ENCODE results near the gene OGG1.
A peak's percentile ranks its signal among the peaks of the same experiment; 100 is the strongest.

OGG1 gene

GRCh38 chr3:9786825-9787669 lies 37.3 kb downstream of the OGG1 start:
- TF ChIP-seq MAX (IDR thresholded peaks at IDR 0.05; ENCODE audit: low read depth, low read length) = no peak
- no peak for TF ChIP-seq MYC (IDR thresholded peaks at IDR 0.05; ENCODE audit: low read depth, low read length)
- TF ChIP-seq POLR2A (IDR thresholded peaks at IDR 0.05; ENCODE audit: extremely low read depth, insufficient read length) = no peak
- TF ChIP-seq CTCF (IDR thresholded peaks at IDR 0.05; ENCODE audit: low read depth, low read length) = peak; percentile 76
- DNase-seq (ENCODE audit: low read depth) = peak; percentile 54
- no peak overlapping the region for H3K4me3 ChIP-seq (ENCODE audit: low read depth, low read length)

GRCh38 chr3:9787714-9788113 lies 38.0 kb downstream of the OGG1 start:
- H3K4me3 ChIP-seq (ENCODE audit: low read depth, low read length) = no peak overlapping the region
- TF ChIP-seq MAX (IDR thresholded peaks at IDR 0.05; ENCODE audit: low read depth, low read length) (no peak), MYC (IDR thresholded peaks at IDR 0.05; ENCODE audit: low read depth, low read length) (no peak), POLR2A (IDR thresholded peaks at IDR 0.05; ENCODE audit: extremely low read depth, insufficient read length) (no peak), CTCF (IDR thresholded peaks at IDR 0.05; ENCODE audit: low read depth, low read length) (no peak)
- no peak for DNase-seq (ENCODE audit: low read depth)

- no peak for TF ChIP-seq CTCF (IDR thresholded peaks at IDR 0.05; ENCODE audit: low read depth, low read length)
- TF ChIP-seq MYC (IDR thresholded peaks at IDR 0.05; ENCODE audit: low read depth, low read length) = no peak
- no peak for TF ChIP-seq POLR2A (IDR thresholded peaks at IDR 0.05; ENCODE audit: extremely low read depth, insufficient read length)
- TF ChIP-seq MAX (IDR thresholded peaks at IDR 0.05; ENCODE audit: low read depth, low read length) = no peak
Measured at GRCh38 chr3:9791127-9791526, 41.4 kb downstream of the OGG1 start.

GRCh38 chr3:9791790-9792404 lies 42.1 kb downstream of the OGG1 start:
- DNase-seq (ENCODE audit: low read depth) = no peak
- H3K4me3 ChIP-seq (ENCODE audit: low read depth, low read length) = peak overlapping the region; percentile 92
- TF ChIP-seq MAX (IDR thresholded peaks at IDR 0.05; ENCODE audit: low read depth, low read length) = no peak; the same call in 1 of the 2 replicates
- TF ChIP-seq POLR2A (IDR thresholded peaks at IDR 0.05; ENCODE audit: extremely low read depth, insufficient read length) = peak; percentile 71
- TF ChIP-seq CTCF (IDR thresholded peaks at IDR 0.05; ENCODE audit: low read depth, low read length) = no peak
- TF ChIP-seq MYC (IDR thresholded peaks at IDR 0.05; ENCODE audit: low read depth, low read length) = no peak

More at GRCh38 chr3:9791127-9791526, 41.4 kb downstream of the OGG1 start:
- no peak for DNase-seq (ENCODE audit: low read depth)
- peak overlapping the region; percentile 92 for H3K4me3 ChIP-seq (ENCODE audit: low read depth, low read length)

GRCh38 chr3:9792405-9793160 lies 42.8 kb downstream of the OGG1 start, which contains the start of the genes ARPC4 and TADA3:
ARPC4 (plus strand) TSS chr3:9793082; CDS start chr3:9793122, 40 bp downstream.
TADA3 (minus strand) TSS chr3:9792473; CDS start chr3:9791466, 1,007 bp downstream.
- TF ChIP-seq MYC (IDR thresholded peaks at IDR 0.05; ENCODE audit: low read depth, low read length) (peak; percentile 27), MAX (IDR thresholded peaks at IDR 0.05; ENCODE audit: low read depth, low read length) (0 out of 2 replicates have a peak, but pooled peaks have one; percentile 42), POLR2A (IDR thresholded peaks at IDR 0.05; ENCODE audit: extremely low read depth, insufficient read length) (peak; percentile 62), CTCF (IDR thresholded peaks at IDR 0.05; ENCODE audit: low read depth, low read length) (no peak)
- peak; percentile 95 for DNase-seq (ENCODE audit: low read depth)
- peak within 1 kb of the TSS; percentile 92 for H3K4me3 ChIP-seq (ENCODE audit: low read depth, low read length)

All from NB4 (cell line).